Vagina (tissue), 2 donors: ENCODE data around the gene BAG5.

Source experiments
- CTCF ChIP-seq, 3 experiments: fragments of 450-650 bp in 2 of 3; fragments of 200-600 bp in 1 of 3; sonication (generic) in 1 of 3; IDR thresholded peaks; one replicate each; pipeline ENCODE4 v1.5.1; 2017 to 2019; ENCODE audit warnings: antibody characterized with exemption in 3 of 3, mild to moderate bottlenecking in 2 of 3, moderate library complexity in 2 of 3
- POLR2A ChIP-seq, 2 donors: fragments of 450-650 bp; IDR thresholded peaks; one replicate each; pipeline ENCODE4 v1.6.1; 2017; ENCODE audit warnings: antibody characterized with exemption in 2 of 2, mild to moderate bottlenecking in 2 of 2, moderate library complexity in 2 of 2
- POLR2AphosphoS5 ChIP-seq, 2 donors: sonication (generic); formaldehyde crosslinking; IDR thresholded peaks; one replicate each; pipeline ENCODE4 v1.9.0; 2017; ENCODE audit warnings: antibody characterized with exemption in 2 of 2, mild to moderate bottlenecking in 2 of 2, low read depth in 1 of 2; ENCODE audit not compliant: insufficient read depth in 1 of 2

GRCh38 chr14:103530390-103530789 is 32.1 kb downstream of the BAG5 start:
- no peak for TF ChIP-seq CTCF (IDR thresholded peaks at IDR 0.05)
- TF ChIP-seq POLR2AphosphoS5 (IDR thresholded peaks at IDR 0.05; ENCODE audit: insufficient read depth in 1 of 2, low read depth in 1 of 2), result no peak
- no peak for TF ChIP-seq POLR2A (IDR thresholded peaks at IDR 0.05)
